ENCODE results near the gene EDNRA.

EDNRA gene

DNA sequence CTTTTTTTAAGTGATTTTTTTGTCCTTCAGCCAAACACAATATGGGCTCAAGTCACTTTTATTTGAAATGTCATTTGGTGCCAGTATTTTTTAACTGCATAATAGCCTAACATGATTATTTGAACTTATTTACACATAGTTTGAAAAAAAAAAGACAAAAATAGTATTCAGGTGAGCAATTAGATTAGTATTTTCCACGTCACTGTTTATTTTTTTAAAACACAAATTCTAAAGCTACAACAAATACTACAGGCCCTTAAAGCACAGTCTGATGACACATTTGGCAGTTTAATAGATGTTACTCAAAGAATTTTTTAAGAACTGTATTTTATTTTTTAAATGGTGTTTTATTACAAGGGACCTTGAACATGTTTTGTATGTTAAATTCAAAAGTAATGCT is 62.1 kb downstream of the EDNRA start:
- no peak for FAIRE-seq

DNA sequence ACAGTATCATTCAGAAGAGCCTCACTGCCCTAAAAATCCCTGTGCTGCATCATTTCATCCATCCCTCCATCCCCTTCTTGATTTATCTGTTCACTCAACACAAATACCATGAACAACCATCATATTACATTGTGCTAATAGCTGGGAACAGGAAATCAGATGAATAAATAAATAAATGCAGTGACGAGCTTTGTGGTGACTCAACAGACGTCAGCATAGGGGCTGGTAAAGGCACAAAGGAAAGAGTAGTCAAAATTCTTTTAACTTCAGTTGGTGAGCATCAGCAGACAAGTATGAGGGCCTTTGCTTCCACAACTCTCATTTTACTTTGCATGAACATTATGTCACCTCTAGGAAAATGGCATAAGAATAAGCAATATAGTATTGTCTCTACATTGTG is 65.5 kb downstream of the EDNRA start:
- FAIRE-seq = no peak

DNA sequence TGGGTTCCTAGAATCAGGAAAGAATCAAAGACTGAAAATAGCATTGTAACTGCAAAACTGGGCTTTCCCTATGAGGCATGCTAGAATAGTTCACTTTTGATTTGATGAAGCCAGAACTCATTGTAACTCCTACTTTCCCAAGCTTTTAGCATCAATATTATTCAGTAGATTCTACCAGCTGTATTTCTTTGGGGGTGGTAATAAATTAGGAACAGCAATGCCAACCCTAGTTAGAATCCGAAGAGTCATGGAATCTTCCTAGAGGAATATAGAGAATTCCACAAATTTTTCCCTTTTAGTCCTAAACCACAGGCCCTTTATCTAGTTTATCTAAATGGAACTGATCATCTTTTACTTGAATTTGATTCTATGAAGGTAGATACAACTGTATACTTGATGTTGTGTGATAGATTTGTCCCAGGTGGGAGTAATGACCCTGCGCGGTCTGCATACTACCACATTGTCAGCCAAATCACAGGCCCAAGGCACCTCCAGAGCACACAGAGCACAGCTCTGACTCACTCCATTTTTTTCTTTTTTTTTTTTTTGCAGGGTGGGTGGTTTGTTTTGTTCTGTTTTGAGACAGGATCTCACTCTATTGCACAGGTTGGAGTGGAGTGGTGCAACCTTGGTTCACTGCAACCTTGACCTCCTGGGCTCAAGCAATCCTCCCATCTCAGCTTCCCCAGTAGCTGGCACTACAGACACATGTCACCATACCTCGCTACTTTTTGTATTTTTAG is 66.6 kb downstream of the EDNRA start:
- no peak for FAIRE-seq

DNA sequence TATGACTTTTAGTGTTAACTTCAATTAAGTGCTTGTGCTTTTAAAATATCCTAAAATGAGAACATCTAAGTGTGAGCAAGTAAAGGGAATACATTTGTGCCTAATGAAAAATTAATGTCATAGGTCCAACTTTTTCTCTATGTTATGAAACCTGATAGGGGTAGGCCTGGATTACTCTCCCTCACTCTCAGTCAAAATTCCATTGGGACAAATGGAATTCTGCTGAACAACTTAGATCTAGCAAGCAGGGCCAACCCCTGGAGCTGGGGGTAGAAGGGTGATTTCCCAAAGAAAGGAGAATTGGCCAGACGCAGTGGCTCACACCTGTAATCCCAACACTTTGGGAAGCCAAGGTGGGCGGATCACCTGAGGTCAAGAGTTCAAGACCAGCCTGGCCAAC is 67.4 kb downstream of the EDNRA start:
- FAIRE-seq = no peak

DNA sequence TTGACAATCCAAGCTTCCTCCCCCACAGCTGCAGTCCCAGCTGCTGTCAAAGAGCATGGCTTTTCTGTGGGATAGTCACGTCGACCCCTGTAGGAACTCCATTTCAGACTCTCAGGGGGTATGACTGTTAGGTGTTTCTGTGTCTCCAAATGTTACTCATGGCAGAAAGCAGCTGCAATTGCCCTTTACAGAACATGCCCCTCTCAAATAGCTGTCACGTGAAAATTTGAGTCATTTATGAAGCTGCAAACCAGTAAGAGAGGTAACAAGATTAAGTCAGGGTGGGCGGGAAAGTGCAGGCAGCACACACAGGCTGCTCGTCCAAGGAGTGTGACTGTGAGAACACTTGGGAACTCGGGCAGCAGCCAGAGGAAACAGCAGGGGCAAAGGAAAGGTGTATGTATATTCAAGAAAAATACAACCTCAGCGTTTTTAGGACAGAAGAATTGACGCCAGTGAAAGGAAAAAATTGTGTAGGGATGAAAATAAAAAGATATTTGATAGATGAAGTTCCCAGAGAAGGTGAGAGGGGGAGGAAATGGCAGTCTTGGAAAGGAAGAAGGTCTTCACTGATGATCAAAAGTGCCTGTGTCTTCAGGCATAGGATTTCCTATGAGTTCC is 69.8 kb downstream of the EDNRA start:
- FAIRE-seq = no peak

DNA sequence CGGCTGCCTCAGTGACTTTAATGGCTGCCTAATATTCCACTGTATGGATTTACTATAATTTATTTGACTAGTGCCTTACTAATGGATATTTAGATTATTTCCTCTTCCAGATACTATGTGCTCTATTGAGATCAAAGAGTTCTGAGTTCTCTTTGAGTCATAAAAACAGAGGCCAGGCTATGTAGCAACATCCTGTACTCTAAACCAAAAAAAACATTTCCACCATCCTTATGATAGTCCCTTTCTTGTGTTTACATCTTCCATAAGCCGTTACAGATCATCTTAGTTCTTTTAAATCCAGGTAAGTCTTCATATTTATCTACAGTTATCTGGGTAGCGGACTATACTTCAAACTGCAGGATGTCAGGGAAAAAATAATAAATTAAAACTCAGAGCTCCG is 79.7 kb downstream of the EDNRA start:
- no peak for FAIRE-seq

DNA sequence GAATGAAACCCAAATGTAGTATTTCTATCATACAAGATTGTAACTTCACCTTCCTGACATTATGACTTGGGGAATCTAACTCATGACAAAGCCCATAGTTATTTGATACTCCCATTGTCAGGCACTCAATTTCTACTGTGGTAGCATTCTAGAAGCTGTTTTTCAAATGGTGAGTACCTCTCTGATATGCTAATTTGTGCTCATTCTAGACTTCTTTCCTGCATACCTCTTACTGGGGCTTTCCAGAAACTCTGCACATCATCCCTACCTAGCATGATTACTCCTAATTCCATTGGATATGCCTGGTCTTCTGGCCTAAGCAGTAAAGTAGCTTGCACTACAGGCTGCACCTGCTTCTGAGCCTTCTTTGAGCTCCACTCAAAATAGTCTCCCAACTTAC is 85.9 kb downstream of the EDNRA start:
- FAIRE-seq = no peak

DNA sequence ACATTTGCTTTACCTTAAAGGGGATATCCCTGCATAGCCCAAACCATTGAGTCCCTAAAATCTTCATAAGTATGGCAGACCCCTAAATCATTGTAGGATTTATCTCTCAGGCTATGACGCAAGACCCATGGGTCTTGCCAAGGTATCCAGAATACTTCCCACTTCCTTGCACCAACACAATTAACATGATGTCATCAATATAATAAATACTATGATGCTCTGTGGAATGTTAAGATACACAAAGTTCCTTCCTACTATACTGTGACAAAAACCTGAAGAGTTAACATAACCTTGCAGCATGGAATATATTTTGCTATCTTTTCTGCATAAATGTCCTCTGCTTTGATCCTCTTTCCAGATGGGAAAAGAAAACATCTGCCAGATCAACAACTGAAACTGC is 86.4 kb downstream of the EDNRA start:
- no peak for FAIRE-seq

DNA sequence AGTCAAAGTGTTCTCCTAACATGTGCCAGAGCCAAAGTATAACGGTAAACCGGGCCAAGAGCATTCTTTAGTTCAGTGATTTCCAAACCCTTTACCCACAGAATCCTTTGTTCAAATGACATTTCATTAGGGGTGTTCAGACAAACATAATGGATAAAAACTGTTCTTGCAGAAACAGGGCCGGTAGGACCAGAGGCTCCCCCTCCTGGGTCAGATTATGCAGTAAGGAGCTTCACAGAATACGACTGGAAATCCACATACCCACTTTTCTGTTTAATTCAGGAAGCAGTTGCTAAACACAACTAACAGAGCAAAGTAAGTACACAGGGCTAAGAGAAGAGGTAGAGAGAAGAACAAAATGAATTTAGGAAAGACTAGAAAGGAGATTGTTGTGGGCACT is 89.7 kb downstream of the EDNRA start:
- FAIRE-seq = no peak

DNA sequence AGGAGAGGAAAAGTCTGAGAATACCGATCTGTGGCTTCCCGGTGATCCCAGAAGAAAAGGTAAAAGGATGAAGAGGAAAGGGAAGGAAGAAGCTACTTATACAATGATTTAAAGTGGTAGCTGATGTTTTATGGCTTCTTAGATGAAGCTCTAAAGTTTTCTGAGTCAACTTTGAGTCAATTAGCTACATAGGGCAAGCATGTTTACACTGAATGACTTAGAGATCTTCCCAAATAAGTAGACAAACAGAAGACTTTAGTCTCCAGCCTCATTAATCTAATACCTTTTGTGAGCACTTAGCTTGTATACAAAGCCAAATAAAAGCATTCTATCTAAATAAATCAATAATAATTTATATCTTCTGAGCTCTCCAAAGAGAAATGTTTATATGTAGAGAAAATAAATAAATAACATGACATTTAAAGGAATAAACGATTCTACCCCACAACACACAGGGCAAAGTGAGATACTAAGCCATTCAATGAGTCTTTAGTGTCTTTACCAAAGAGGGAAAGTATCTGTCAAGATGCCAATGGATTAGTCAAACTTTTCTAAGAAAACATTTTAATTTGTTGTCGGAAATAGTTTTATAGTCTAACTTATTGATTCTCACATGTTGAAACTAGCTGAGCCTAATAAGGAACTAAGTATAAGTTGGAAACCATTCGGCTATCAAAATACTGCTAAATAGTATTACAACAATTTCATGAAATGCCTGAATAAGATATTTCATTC is 90.3 kb downstream of the EDNRA start:
- FAIRE-seq = no peak

DNA sequence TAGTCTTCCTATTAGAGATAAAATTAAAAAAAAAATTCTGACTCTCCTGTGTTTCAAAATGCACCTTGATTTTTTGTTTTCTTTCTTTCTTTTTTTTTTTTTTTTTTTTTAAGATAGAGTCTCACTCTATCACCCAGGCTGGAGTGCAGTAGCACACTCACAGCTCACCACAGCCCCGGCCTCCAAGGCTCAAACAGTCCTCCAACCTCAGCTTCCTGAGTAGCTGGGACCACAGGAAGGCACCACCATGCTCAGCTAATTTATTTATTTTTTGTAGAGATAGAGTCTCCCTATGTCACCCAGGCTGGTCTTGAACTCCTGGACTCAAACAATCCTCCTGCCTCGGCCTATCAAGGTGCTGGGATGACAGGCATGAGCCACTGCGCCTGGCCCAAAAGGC is 95.2 kb downstream of the EDNRA start:
- no peak for FAIRE-seq

DNA sequence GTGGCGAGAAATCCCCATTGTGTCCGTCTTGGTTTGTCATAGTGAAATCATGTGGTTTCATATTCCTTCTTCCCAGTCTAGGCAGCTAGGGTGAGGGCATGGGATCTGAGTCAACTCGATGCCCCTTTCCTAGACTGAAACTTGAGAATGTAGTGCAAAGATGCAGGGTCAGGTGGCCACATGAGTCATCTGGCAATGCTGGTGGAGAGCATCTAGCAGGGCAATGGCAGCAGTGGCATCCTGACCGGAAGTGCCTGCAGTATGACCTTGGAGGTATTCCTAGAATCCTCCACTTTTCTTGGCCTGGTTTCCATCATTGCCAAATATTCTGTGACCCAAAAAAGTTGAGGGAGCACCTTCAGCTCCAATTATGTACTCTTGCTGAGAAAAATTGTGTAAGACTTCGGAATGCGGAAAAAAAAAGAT is 97.2 kb downstream of the EDNRA start:
- FAIRE-seq = no peak

DNA sequence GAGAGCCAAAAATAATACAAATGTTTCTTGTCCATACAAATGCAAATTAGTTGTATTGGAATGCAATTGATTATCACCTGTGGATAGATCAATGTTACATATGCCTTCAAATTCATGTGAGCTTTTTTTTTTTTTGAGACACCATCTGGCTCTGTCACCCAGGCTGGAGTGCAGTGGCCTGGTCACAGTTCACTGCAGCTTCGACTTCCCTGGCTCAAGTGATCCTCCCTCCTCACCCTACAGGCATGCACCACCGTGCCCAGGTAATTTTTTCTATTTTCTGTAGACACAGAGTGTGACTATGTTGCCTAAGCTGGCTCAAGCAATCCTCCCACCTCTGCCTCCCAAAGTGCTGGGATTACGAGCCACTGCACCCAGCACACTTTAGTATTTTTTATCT is 97.7 kb downstream of the EDNRA start:
- no peak for FAIRE-seq

DNA sequence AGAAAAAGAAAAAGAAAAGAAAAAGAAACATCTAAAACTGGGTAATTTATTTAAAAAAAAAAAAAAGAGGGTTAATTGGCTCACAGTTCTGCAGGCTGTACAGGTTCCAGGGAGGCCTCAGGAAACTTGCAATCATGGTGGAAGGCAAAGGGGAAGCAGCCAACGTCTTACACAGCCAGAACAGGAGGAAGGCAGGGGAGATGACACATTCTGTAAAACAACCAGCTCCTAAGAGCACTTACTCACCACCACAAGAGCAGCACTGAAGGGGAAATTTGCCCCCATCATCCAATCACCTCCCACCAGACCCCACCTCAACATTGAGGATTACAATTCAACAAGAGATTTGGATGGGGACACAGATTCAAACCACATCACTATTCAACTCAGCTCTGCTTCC is 99.5 kb downstream of the EDNRA start:
- FAIRE-seq = no peak

DNA sequence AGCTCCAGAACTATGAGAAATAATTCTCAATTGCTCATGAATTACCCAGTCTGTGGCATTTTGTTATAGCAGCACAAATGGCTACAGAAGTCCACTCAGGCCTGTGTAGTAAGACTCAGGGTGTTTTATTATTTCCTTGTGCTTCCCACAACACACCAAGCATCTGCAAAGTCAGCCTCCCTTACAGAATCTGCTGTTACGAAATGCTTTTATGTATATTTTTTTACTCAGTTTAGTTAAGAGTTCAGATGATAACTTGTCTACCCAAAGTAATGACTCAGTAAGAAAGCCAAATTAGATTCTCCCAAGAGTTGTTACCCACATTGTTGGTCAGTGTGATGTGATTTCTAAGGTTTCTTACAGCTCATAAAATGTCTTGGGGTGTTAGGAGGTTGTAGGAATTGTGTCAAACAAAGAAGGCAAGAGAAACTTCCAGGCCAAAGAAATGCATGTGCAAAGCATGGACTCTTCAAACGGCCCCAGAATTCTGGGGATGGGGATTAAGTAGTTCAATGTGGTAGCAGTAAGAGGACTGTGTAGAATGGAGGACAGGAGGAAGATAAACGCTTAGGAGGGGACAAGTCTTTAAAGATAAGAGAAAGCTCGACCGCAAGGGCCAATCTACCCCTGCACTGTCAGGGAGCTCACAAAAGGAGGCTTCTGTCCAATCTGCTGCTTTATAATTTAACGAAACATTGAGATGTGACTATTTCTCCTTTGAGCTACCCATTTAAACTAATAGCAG is 100.9 kb downstream of the EDNRA start:
- FAIRE-seq = no peak

DNA sequence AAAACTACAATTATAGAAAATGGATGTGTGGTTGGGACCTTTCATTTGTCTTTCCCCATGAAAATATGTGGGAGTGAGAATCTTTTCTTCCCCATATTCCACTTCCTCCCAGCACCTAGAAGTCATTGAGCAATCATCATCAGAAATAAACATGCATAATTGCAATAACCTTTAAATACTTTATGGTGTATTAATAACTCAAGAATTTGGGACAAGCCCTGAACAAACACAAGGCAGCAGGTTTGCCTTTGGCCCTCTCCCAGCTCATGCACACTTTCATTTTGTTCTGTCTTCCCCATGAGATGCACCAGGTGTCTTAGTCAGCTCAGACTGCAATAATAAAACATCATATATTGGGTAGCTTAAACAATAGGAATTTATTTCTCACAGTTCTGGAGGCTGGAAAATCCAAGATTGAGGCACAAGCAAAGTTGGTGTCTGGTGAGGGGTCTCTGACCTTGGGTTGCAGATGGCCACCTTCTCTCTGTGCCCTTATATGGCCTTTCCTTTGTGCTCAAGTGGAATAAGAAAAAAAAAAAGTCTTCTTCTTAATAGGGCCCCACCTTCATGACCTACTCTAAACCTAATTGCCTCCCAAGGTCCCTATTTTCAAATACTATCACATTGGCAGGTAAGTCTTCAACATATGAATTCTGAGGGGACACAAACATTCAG is 101.6 kb downstream of the EDNRA start:
- FAIRE-seq = no peak

DNA sequence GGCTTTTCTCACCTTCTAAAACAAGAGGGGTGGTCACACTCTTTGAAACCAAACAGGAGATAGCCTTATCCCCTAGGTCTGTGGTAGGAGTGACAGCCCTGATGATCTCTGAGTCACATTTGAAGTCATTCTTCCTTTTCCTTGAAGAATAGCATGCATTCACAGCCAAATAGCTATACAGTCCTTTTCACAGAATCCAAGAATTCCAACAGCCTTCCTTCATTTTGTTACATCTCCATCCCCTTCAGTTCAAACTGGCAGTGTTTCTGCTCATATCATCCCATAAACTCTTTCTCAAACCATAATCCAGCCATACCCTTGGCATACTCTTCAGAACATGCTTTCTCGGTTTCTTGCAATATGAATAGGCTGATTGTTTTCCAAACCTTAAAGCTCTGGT is 103.0 kb downstream of the EDNRA start:
- no peak for FAIRE-seq

DNA sequence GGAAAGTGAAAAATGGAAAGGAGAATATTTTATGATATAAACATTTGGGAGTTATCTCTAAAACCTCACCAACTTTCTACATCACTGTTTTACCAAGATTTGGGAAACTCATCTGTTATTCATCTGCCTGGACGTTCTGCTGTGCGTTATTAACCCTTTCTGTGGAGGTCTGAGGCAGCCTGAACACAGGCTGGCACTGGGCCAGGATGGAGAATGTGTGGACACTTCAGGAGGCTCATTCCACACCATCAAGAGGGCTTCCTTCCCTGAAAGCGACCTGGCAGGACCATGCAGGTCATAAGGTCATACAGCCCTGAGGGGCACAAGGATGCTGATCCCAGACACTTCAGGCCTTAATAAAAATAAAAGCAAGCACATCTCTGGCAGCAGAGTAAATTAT is 105.1 kb downstream of the EDNRA start:
- no peak for FAIRE-seq

DNA sequence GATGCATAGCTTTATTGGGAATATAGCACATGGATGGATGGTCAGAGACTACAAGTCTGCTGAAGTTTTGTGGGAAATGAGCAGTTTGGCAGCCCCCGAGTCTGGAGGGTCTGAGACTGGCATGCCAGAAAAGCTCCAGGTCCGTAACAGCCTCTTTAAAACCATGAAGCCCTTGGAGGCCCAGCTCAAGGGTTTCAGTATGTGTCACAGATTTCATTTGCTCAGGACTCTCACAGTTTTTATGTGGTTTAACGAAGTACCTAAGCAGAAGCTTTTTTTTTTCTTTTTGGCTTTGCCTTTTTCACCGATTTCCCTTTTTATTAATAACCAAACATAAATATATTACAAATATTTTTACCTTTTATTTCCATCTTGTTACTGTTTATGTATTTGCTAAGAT is 105.7 kb downstream of the EDNRA start:
- no peak for FAIRE-seq

DNA sequence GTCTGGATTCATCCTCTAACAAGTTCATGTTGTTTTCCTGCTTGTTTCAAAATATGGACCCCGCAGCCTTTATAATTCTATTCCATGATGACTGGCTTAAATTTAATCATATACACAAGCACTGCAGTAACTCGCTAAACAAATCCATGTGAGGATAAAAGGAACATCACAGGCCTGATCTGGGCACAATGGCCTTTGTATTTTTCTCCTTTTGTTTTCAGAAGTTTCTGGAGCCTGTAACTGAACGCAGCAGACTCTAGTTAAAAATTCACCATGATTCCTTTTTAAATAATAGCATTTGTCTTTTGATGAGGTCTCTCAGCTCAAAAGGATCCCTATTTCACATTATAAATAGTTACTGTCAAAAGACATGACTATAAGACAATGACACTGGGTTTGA is 106.1 kb downstream of the EDNRA start:
- FAIRE-seq = no peak

DNA sequence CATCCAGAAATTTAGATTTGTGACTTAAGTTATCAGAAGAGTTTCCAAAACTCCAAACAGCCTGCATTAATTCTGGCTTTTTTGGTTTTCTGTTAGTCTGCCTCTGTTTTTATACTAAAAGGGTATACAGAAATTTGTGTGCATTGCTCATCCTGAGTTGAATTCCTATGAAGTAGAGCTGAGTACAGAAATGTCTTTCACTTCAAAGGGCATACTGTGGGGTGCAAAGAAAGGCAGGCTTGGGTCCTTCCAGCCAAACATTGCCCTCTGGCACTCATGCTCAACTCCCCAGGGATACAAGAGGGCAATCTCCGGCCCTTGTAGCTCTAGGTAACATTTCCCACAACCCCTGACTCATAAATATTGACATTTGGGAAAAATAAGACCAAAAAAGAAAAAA is 108.7 kb downstream of the EDNRA start:
- FAIRE-seq = no peak

DNA sequence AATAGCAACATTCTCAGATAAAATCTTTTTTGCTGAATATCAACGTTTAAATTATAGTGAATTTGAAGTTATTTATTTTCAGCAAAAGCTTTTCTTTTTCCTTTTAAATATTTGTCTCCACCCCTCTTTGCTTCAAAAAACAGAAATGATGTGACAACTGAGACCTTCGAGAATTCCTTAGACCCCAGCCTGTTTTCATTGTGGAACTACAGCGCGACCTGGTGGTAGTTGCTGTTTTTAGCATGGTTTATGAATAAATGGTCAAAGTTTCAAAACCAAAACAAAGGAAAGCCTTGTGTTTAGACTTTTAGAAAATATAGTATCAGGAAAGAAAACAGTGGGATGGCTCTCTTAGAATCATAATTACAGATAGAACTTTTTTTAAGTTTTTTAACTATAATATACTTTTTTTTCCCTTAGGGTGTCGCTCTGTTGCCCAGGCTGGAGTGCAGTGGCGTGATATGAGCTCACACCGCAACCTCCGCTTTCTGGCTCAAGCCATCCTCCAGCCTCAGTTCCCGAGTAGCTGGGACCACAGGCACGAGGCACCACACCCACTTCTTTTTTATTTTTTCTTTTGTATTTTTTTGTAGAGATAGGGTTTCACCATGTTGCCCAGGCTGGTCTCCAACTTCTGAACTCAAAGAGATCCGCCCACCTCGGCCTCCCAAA is 109.5 kb downstream of the EDNRA start:
- peak; percentile 98 for FAIRE-seq
